Neuronal stem cell (in vitro differentiated cells): Measurements from ENCODE around the gene GIT1.
A peak's percentile ranks its signal among the peaks of the same experiment; 100 is the strongest.

ENCODE experiments used
- DNase-seq: peaks from one replicate; pipeline ENCODE4 v3.0.0-alpha.2; 2013; ENCODE audit warnings: low spot score
- H2AFZ ChIP-seq: one replicate; pipeline ENCODE4 v1.6.1; 2013; ENCODE audit warnings: mild to moderate bottlenecking, low read length, inconsistent platforms
- H2AK5ac ChIP-seq: 2 replicates; pipeline ENCODE4 v1.6.1; 2013; ENCODE audit warnings: low read depth, mild to moderate bottlenecking, inconsistent platforms, low read length, moderate library complexity, mixed read lengths
- H2BK120ac ChIP-seq: 2 replicates; pipeline ENCODE4 v1.6.1; 2013; ENCODE audit warnings: low read depth, mild to moderate bottlenecking, inconsistent platforms, low read length, moderate library complexity, mixed read lengths
- H2BK12ac ChIP-seq: one replicate; pipeline ENCODE4 v1.6.1; 2013; ENCODE audit warnings: low read length, inconsistent platforms
- H2BK15ac ChIP-seq: 2 replicates; pipeline ENCODE4 v1.6.1; 2013; ENCODE audit warnings: mild to moderate bottlenecking, low read length, inconsistent platforms, mixed read lengths
- H2BK5ac ChIP-seq: one replicate; pipeline ENCODE4 v1.6.1; 2013; ENCODE audit warnings: inconsistent platforms, mild to moderate bottlenecking, low read length, moderate library complexity
- H3K14ac ChIP-seq: one replicate; pipeline ENCODE4 v1.6.1; 2013; ENCODE audit warnings: low read length, inconsistent platforms
- H3K18ac ChIP-seq: 2 replicates; pipeline ENCODE4 v1.6.1; 2013; ENCODE audit warnings: low read length, inconsistent platforms
- H3K23ac ChIP-seq: 2 replicates; pipeline ENCODE4 v1.6.1; 2013; ENCODE audit warnings: low read depth, mild to moderate bottlenecking, mixed read lengths, low read length, inconsistent platforms; ENCODE audit not compliant: poor library complexity
- H3K27ac ChIP-seq: replicated peaks from 3 replicates; pipeline ENCODE4 v1.5.1; 2013; ENCODE audit warnings: low read length, inconsistent platforms
- H3K27me3 ChIP-seq, 3 experiments: 2 replicates each; pipeline ENCODE4 v1.6.1; 2013; ENCODE audit warnings: low read length in 3 of 3, mild to moderate bottlenecking in 2 of 3, inconsistent platforms in 1 of 3, low read depth in 1 of 3, mixed read lengths in 1 of 3, moderate library complexity in 1 of 3; ENCODE audit not compliant: control insufficient read depth in 3 of 3, insufficient read depth in 3 of 3
- H3K36me3 ChIP-seq, 2 donors: replicated peaks in 1 of 2; 2 replicates each; pipeline ENCODE4 v1.6.1; 2013; ENCODE audit warnings: low read length in 2 of 2; ENCODE audit not compliant: control insufficient read depth in 2 of 2, insufficient read depth in 2 of 2
- H3K4ac ChIP-seq: 2 replicates; pipeline ENCODE4 v1.6.1; 2013; ENCODE audit warnings: inconsistent platforms, mild to moderate bottlenecking, low read length, moderate library complexity
- H3K4me1 ChIP-seq, 2 donors: 1 replicate in 1 of 2; 2 replicates in 1 of 2; pipeline ENCODE4 v1.6.1; 2013; ENCODE audit warnings: low read length in 2 of 2, low read depth in 1 of 2; ENCODE audit not compliant: control insufficient read depth in 2 of 2, insufficient read depth in 1 of 2
- H3K4me2 ChIP-seq: one replicate; pipeline ENCODE4 v1.6.1; 2013; ENCODE audit warnings: mild to moderate bottlenecking, low read length, inconsistent platforms; ENCODE audit not compliant: insufficient read depth, poor library complexity, severe bottlenecking
- H3K4me3 ChIP-seq, 2 donors: 2 replicates each; pipeline ENCODE4 v1.5.1; 2013; ENCODE audit warnings: low read length in 2 of 2, mild to moderate bottlenecking in 2 of 2, inconsistent platforms in 1 of 2, moderate library complexity in 1 of 2
- H3K79me1 ChIP-seq: one replicate; pipeline ENCODE4 v1.6.1; 2013; ENCODE audit warnings: low read depth, mild to moderate bottlenecking, inconsistent platforms, low read length, moderate library complexity
- H3K9ac ChIP-seq: one replicate; pipeline ENCODE4 v1.6.1; 2013; ENCODE audit warnings: mild to moderate bottlenecking, low read depth, low read length, inconsistent platforms; ENCODE audit not compliant: poor library complexity
- H3K9me3 ChIP-seq, 2 donors: replicated peaks in 1 of 2; 2 replicates each; pipeline versions ENCODE3 to v1.6.1; 2013; ENCODE audit warnings: low read length in 2 of 2, mild to moderate bottlenecking in 2 of 2, inconsistent platforms in 1 of 2, low read depth in 1 of 2, mixed read lengths in 1 of 2, moderate library complexity in 1 of 2; ENCODE audit not compliant: control insufficient read depth in 2 of 2, insufficient read depth in 1 of 2
- H4K8ac ChIP-seq: one replicate; pipeline ENCODE4 v1.6.1; 2013; ENCODE audit warnings: low read depth, mild to moderate bottlenecking, inconsistent platforms, low read length, moderate library complexity
- H4K91ac ChIP-seq: one replicate; pipeline ENCODE4 v1.6.1; 2013; ENCODE audit warnings: low read length, low read depth, mild to moderate bottlenecking, inconsistent platforms; ENCODE audit not compliant: poor library complexity
- WGBS, 2 donors: extraction: QIAGEN DNeasy Blood & Tissue Kit; methylation state at CpG; one replicate each; pipeline ENCODE4 v1.1.7; 2013; ENCODE audit warnings: missing lambda C conversion rate in 2 of 2, mixed read lengths in 1 of 2; ENCODE audit not compliant: insufficient read length in 2 of 2, insufficient replicate concordance in 1 of 2; ENCODE audit errors: extremely low coverage in 2 of 2; 5-methylcytosine and 5-hydroxymethylcytosine counted together

The GIT1 gene

GRCh38 chr17:29613352-29613837, 23.9 kb upstream of the GIT1 start:
- no peak overlapping the region for H3K27ac ChIP-seq
- H3K23ac ChIP-seq: peak overlapping the region; percentile 59
- no peak overlapping the region for H4K8ac ChIP-seq
- no peak overlapping the region for H4K91ac ChIP-seq
- peaks cover 4% of the 10 kb centered on the region for H3K79me1 ChIP-seq
- peaks cover 0 to 29% of the 10 kb centered on the region in 2 donors for H3K4me1 ChIP-seq
- peak overlapping the region; percentile 92 for H2AK5ac ChIP-seq
- H3K14ac ChIP-seq: no peak overlapping the region
- no peak overlapping the region for H3K4me3 ChIP-seq
- H2BK12ac ChIP-seq: peak overlapping the region; percentile 97
- peaks cover 3 to 11% of the 10 kb centered on the region in 2 donors for H3K9me3 ChIP-seq
- peak overlapping the region; percentile 43 for H3K4me2 ChIP-seq
- H3K9ac ChIP-seq: peak overlapping the region; percentile 83
- H3K36me3 ChIP-seq: peaks cover 6 to 46% of the 10 kb centered on the region in 2 donors
- no CpG with 5 or more reads among the region's 50 CpGs for WGBS, 2 donors
- H2BK120ac ChIP-seq: peak overlapping the region; percentile 24
- no peak overlapping the region for H3K4ac ChIP-seq
- peaks cover 8 to 28% (median 16%) of the 10 kb centered on the region in 3 experiments for H3K27me3 ChIP-seq
- H2BK5ac ChIP-seq: peak overlapping the region; percentile 14
- H2BK15ac ChIP-seq: peak overlapping the region; percentile 81
- no peak overlapping the region for H2AFZ ChIP-seq
- DNase-seq: peak; percentile 90
- H3K18ac ChIP-seq: peak overlapping the region; percentile 93

- Histone ChIP-seq H2BK5ac (no peak overlapping the region), H2BK15ac (no peak overlapping the region), H3K27ac (no peak overlapping the region), H2AK5ac (peak overlapping the region; percentile 92), H2AFZ (no peak overlapping the region), H4K8ac (no peak overlapping the region), H3K18ac (peak overlapping the region; percentile 92), H3K9me3 (peaks cover 3 to 10% of the 10 kb centered on the region in 2 donors), H3K79me1 (peaks cover 4% of the 10 kb centered on the region), H3K36me3 (peaks cover 6 to 51% of the 10 kb centered on the region in 2 donors), H2BK12ac (no peak overlapping the region), H3K27me3 (peaks cover 6 to 21% (median 13%) of the 10 kb centered on the region in 3 experiments), H3K4me2 (no peak overlapping the region), H3K4me1 (peaks cover 0 to 28% of the 10 kb centered on the region in 2 donors), H3K23ac (peak overlapping the region; percentile 74), H2BK120ac (no peak overlapping the region), H3K4me3 (no peak overlapping the region), H4K91ac (no peak overlapping the region), H3K9ac (no peak overlapping the region), H3K4ac (no peak overlapping the region), H3K14ac (no peak overlapping the region)
- no CpG with 5 or more reads among the region's 85 CpGs for WGBS, 2 donors
- DNase-seq: no peak
Measured at GRCh38 chr17:29612404-29613280, 23.2 kb upstream of the GIT1 start.

- Histone ChIP-seq H3K4me3 (no peak overlapping the region), H2BK5ac (no peak overlapping the region), H2BK12ac (no peak overlapping the region), H3K9ac (no peak overlapping the region), H3K18ac (no peak overlapping the region), H4K91ac (no peak overlapping the region), H2AK5ac (peak overlapping the region; percentile 34), H3K27me3 (peaks cover under 1 to 16% (median 9%) of the 10 kb centered on the region in 3 experiments), H3K4ac (no peak overlapping the region), H2BK15ac (no peak overlapping the region), H2BK120ac (no peak overlapping the region), H3K79me1 (peaks cover 4% of the 10 kb centered on the region), H2AFZ (no peak overlapping the region), H3K4me1 (peaks cover 0 to 23% of the 10 kb centered on the region in 2 donors), H3K36me3 (peaks cover 6 to 51% of the 10 kb centered on the region in 2 donors), H3K14ac (no peak overlapping the region), H4K8ac (no peak overlapping the region), H3K9me3 (peaks cover 3 to 10% of the 10 kb centered on the region in 2 donors), H3K27ac (no peak overlapping the region), H3K23ac (peak overlapping the region; percentile 76), H3K4me2 (no peak overlapping the region)
- no peak for DNase-seq
- no CpG with 5 or more reads among the region's 12 CpGs for WGBS, 2 donors
Measured at GRCh38 chr17:29612094-29612403, 22.6 kb upstream of the GIT1 start.

GRCh38 chr17:29611351-29612093, 22.1 kb upstream of the GIT1 start:
- Histone ChIP-seq H2BK15ac (no peak overlapping the region), H4K8ac (no peak overlapping the region), H3K4ac (no peak overlapping the region), H3K9ac (peak overlapping the region; percentile 1), H3K9me3 (peaks cover 3 to 10% of the 10 kb centered on the region in 2 donors), H3K4me3 (no peak overlapping the region), H2AK5ac (peak overlapping the region; percentile 18), H3K27me3 (peaks cover 0 to 11% (median 5%) of the 10 kb centered on the region in 3 experiments), H3K18ac (no peak overlapping the region), H2BK12ac (no peak overlapping the region), H3K14ac (no peak overlapping the region), H2AFZ (no peak overlapping the region), H3K27ac (no peak overlapping the region), H3K4me1 (peaks cover 0 to 20% of the 10 kb centered on the region in 2 donors), H2BK120ac (no peak overlapping the region), H3K4me2 (no peak overlapping the region), H3K23ac (peak overlapping the region; percentile 76), H2BK5ac (no peak overlapping the region), H4K91ac (no peak overlapping the region), H3K79me1 (peaks cover 4% of the 10 kb centered on the region), H3K36me3 (peaks cover 6 to 51% of the 10 kb centered on the region in 2 donors)
- no peak for DNase-seq
- no CpG with 5 or more reads among the region's 11 CpGs for WGBS, 2 donors
